HepG2 (cell line): Measurements from ENCODE around the gene PARK7. TPM values are rescaled to one million over a fixed set of nuclear protein-coding genes. Genes with fewer than 3 reads are reported as not detected.

Experiments used
- ATAC-seq: fragments of 200-7000 bp; cut with Tn5 transposase; 3 replicates; pipeline ENCODE4 v1.9.1; 2020; ENCODE audit warnings: mild to moderate bottlenecking, moderate library complexity
- BruUV-seq: library from RNA; stranded (reverse); fragments of 400-500 nt; replicated peaks from 2 replicates; lab custom pipeline; 2021; lab: Mats Ljungman, UMichigan
- CTCF ChIA-PET: fragments of 300-600 bp; formaldehyde crosslinking; extraction: SDS; loops from one replicate; lab custom pipeline; 2021; ENCODE audit warnings: low total read pairs, inconsistent platforms, low intra/inter-chr PET ratio; lab: Yijun Ruan, JAX
- POLR2A ChIA-PET: fragments of 350-600 bp; sonication (Branson Sonifier 250); formaldehyde crosslinking; loops from one replicate; lab custom pipeline; 2020; ENCODE audit warnings: antibody characterized with exemption, inconsistent platforms; lab: Yijun Ruan, JAX
- DNase-seq: peaks from one replicate; pipeline ENCODE4 v3.0.0-alpha.2; 2015; ENCODE audit warnings: low spot score
- FAIRE-seq: peaks from 3 replicates; lab custom pipeline; 2011; peaks lifted over from hg19 to GRCh38; lab: Jason Lieb, UNC
- H2AFZ ChIP-seq: one replicate; pipeline ENCODE4 v1.6.1; 2011; ENCODE audit warnings: low read length, inconsistent platforms
- H3K27ac ChIP-seq: fragments of 300-600 bp; 3 replicates; pipeline ENCODE4 v1.8.0; 2011; ENCODE audit warnings: mixed run types, mild to moderate bottlenecking, mixed read lengths, low read length, inconsistent platforms; ENCODE audit not compliant: insufficient read depth; ENCODE audit errors: extremely low read length
- H3K27me3 ChIP-seq, 2 experiments: fragments of 200-600 bp in 1 of 2; 2 replicates in 1 of 2; 3 replicates in 1 of 2; pipeline versions ENCODE4 v1.6.0 to v1.8.0; 2011; ENCODE audit warnings: low read length in 2 of 2, mild to moderate bottlenecking in 2 of 2, moderate library complexity in 2 of 2, inconsistent platforms in 1 of 2; ENCODE audit not compliant: insufficient read depth in 2 of 2, control insufficient read depth in 1 of 2
- H3K36me3 ChIP-seq, 2 experiments: fragments of 200-600 bp in 1 of 2; replicated peaks in 1 of 2; 2 replicates in 1 of 2; 3 replicates in 1 of 2; pipeline versions ENCODE4 v1.5.1 to v1.8.0; 2011; ENCODE audit warnings: low read length in 2 of 2, inconsistent platforms in 1 of 2; ENCODE audit not compliant: insufficient read depth in 2 of 2, control insufficient read depth in 1 of 2
- H3K4me1 ChIP-seq: 2 replicates; pipeline ENCODE4 v1.5.1; 2012; ENCODE audit warnings: low read length, inconsistent platforms; ENCODE audit not compliant: insufficient read depth
- H3K4me2 ChIP-seq: 2 replicates; pipeline ENCODE4 v1.6.0; 2011; ENCODE audit warnings: low read depth, low read length, inconsistent platforms
- H3K4me3 ChIP-seq, 3 experiments: fragments of 200-600 bp in 1 of 3; sonication (generic), shearing (Covaris generic) in 1 of 3; replicated peaks in 1 of 3; 2 replicates each; pipeline ENCODE4 v1.5.1; 2011 to 2016; ENCODE audit warnings: low read length in 3 of 3, inconsistent platforms in 2 of 3, low read depth in 2 of 3, mild to moderate bottlenecking in 2 of 3, control low read depth in 1 of 3, mixed read lengths in 1 of 3; ENCODE audit not compliant: insufficient read depth in 1 of 3
- H3K79me2 ChIP-seq: one replicate; pipeline ENCODE4 v1.6.1; 2011; ENCODE audit warnings: low read length, inconsistent platforms; ENCODE audit not compliant: insufficient read depth
- H3K9ac ChIP-seq: 2 replicates; pipeline ENCODE4 v1.6.0; 2011; ENCODE audit warnings: mild to moderate bottlenecking, low read depth, low read length, inconsistent platforms; ENCODE audit not compliant: insufficient read depth
- H3K9me3 ChIP-seq: 2 replicates; pipeline ENCODE4 v1.5.1; 2012; ENCODE audit warnings: mild to moderate bottlenecking, low read length
- H4K20me1 ChIP-seq: 2 replicates; pipeline ENCODE4 v1.6.0; 2011; ENCODE audit warnings: inconsistent platforms, mild to moderate bottlenecking, low read length, moderate library complexity; ENCODE audit not compliant: insufficient read depth
- ELF4 ChIP-seq: sonication (generic); formaldehyde crosslinking; IDR thresholded peaks from 2 replicates; pipeline ENCODE4 v1.5.0; 2020; ENCODE audit warnings: missing genetic modification reagents, mild to moderate bottlenecking, moderate library complexity, borderline replicate concordance
- GZF1 ChIP-seq: sonication (generic); formaldehyde crosslinking; IDR thresholded peaks from 2 replicates; pipeline ENCODE4 v1.5.1; 2020; ENCODE audit warnings: mild to moderate bottlenecking, missing genetic modification reagents
- HDAC6 ChIP-seq: fragments of 200-600 bp; sonication (generic); IDR thresholded peaks from 2 replicates; pipeline ENCODE4 v1.7.0; 2017; ENCODE audit warnings: mild to moderate bottlenecking, antibody characterized with exemption, low read length, low read depth
- KLF6 ChIP-seq: IDR thresholded peaks from 2 replicates; pipeline ENCODE4 v1.8.0; 2016; ENCODE audit warnings: missing biosample characterization, missing genetic modification reagents
- MAZ ChIP-seq, 2 experiments: sonication (generic) in 1 of 2; formaldehyde crosslinking in 1 of 2; IDR thresholded peaks; 2 replicates each; pipeline versions ENCODE4 v1.5.0 to v1.6.1; 2012 to 2020; ENCODE audit warnings: low read depth in 2 of 2, mild to moderate bottlenecking in 2 of 2, borderline replicate concordance in 1 of 2, improper control_type of control experiment in 1 of 2, low read length in 1 of 2, missing genetic modification reagents in 1 of 2, moderate library complexity in 1 of 2
- MBD4 ChIP-seq: IDR thresholded peaks from 2 replicates; pipeline ENCODE4 v1.6.1; 2012; ENCODE audit warnings: low read length, inconsistent platforms, borderline replicate concordance
- POLR2AphosphoS5 ChIP-seq: IDR thresholded peaks from 2 replicates; pipeline ENCODE4 v1.6.1; 2012; ENCODE audit warnings: low read depth, low read length
- PRDM10 ChIP-seq: sonication (generic); formaldehyde crosslinking; IDR thresholded peaks from 2 replicates; pipeline ENCODE4 v1.4.0; 2020; ENCODE audit warnings: low read depth, missing genetic modification reagents
- RBFOX2 ChIP-seq: fragments of 200-400 bp; formaldehyde crosslinking; IDR thresholded peaks from 2 replicates; pipeline ENCODE4 v1.6.1; 2017; ENCODE audit warnings: low read depth, mild to moderate bottlenecking, low read length
- RBM22 ChIP-seq: fragments of 200-400 bp; formaldehyde crosslinking; optimal IDR thresholded peaks from 2 replicates; pipeline ENCODE3; 2017; ENCODE audit warnings: mild to moderate bottlenecking, low read length, moderate library complexity
- SALL1 ChIP-seq: sonication (generic); formaldehyde crosslinking; IDR thresholded peaks from 2 replicates; pipeline ENCODE4 v1.8.0; 2022; ENCODE audit warnings: mild to moderate bottlenecking, missing genetic modification reagents
- SATB2 ChIP-seq: sonication (generic); formaldehyde crosslinking; IDR thresholded peaks from 2 replicates; pipeline ENCODE4 v1.5.0; 2020; ENCODE audit warnings: missing genetic modification reagents
- TERF1 ChIP-seq: sonication (generic); formaldehyde crosslinking; IDR thresholded peaks from 2 replicates; pipeline ENCODE4 v1.8.0; 2022; ENCODE audit warnings: mild to moderate bottlenecking, missing genetic modification reagents, moderate library complexity
- TFDP1 ChIP-seq: IDR thresholded peaks from 2 replicates; pipeline ENCODE4 v1.6.1; 2016; ENCODE audit warnings: missing compliant biosample characterization, missing genetic modification reagents, borderline replicate concordance
- ZNF446 ChIP-seq: sonication (generic); formaldehyde crosslinking; IDR thresholded peaks from 2 replicates; pipeline ENCODE4 v1.5.0; 2020; ENCODE audit warnings: mild to moderate bottlenecking, missing genetic modification reagents
- ZNF878 ChIP-seq: sonication (generic); formaldehyde crosslinking; IDR thresholded peaks from 2 replicates; pipeline ENCODE4 v1.8.1; 2023; ENCODE audit warnings: mild to moderate bottlenecking, missing genetic modification reagents, moderate library complexity
- WGBS: methylation state at CpG from one replicate; pipeline ENCODE4 v1.1.6; 2017; ENCODE audit warnings: low lambda C conversion rate; 5-methylcytosine and 5-hydroxymethylcytosine counted together
- in situ Hi-C: cut with HindIII; loops from 2 replicates; pipeline ENCODE4 v1.10.0; 2017; ENCODE audit warnings: low pct_unique_long_range_greater_than_20kb; ENCODE audit not compliant: extremely low pct_ligation_motif_present
- intact Hi-C: fragments of 100-400 bp; cut with micrococcal nuclease; formaldehyde crosslinking; loops from one replicate; pipeline ENCODE4 v1.10.0; 2022; ENCODE audit not compliant: unreplicated experiment
- polyA plus RNA-seq, 8 experiments: library from polyadenylated mRNA; depleted of rRNA in 3 of 8; stranded (reverse) in 7 of 8; unstranded in 1 of 8; fragments of >200 nt; fragmentation: Illumina TruSeq in 4 of 8; extraction: Trizol in 4 of 8; gene quantifications; 2 replicates each; pipeline versions ENCODE4 v1.2.1 to v1.2.3, GENCODE V29; 2011 to 2016; ENCODE audit warnings: low read depth in 4 of 8, missing spikeins in 1 of 8, mixed read lengths in 1 of 8; ENCODE audit not compliant: insufficient read depth in 1 of 8
- total RNA-seq, 5 experiments: library from RNA; depleted of rRNA; stranded (reverse); fragments of >200 nt; fragmentation: Illumina TruSeq; extraction: Trizol; gene quantifications; 2 replicates each; pipeline ENCODE4 v1.2.3, GENCODE V29; 2016; ENCODE audit warnings: low read depth in 1 of 5

The PARK7 gene
- total and polyA plus RNA-seq, 2 of the 13 experiments (the other 11 are each of a cell fraction or from before 2014, with no cell fraction given), result 212 to 296 TPM

- ATAC-seq (no peak), FAIRE-seq (no peak), DNase-seq (no peak)
- Histone ChIP-seq H3K9me3 (no peaks in the 10 kb centered on the region), H3K27ac (peak overlapping the region; percentile 28), H3K27me3 (no peaks in the 10 kb centered on the region), H3K4me1 (peaks cover 73% of the 10 kb centered on the region), H3K9ac (no peak overlapping the region), H2AFZ (no peak overlapping the region), H3K79me2 (peaks cover 65% of the 10 kb centered on the region), H3K4me3 (no peak overlapping the region), H3K4me2 (no peak overlapping the region), H4K20me1 (peaks cover 100% of the 10 kb centered on the region), H3K36me3 (peaks cover 29 to 49% of the 10 kb centered on the region in 2 experiments)
- intact Hi-C loops, result no loop called here
- POLR2A ChIA-PET, result interaction anchor here (1.1 to 6.9 kb wide), 11 partner anchors 8 to 301 kb away, joined by 3 to 99 read pairs (median 4); partner anchors contain the start of gene ERRFI1
- WGBS, result 87% methylated on average over 10 of the region's 10 CpGs
- CTCF ChIA-PET, result interaction anchor here (1.0 to 2.3 kb wide), 4 partner anchors 39 to 334 kb away, joined by 3 to 17 read pairs (median 8); no protein-coding TSS in a partner anchor
- in situ Hi-C loops, result loop anchor here (10.0 kb wide), 1 partner anchor 300 kb away; the partner anchor contains the start of gene SLC45A1
- no TSS peak for BruUV-seq
- TF ChIP-seq RBM22 (peak; percentile 94), POLR2AphosphoS5 (peak; percentile 28; the same call in 1 of the 2 replicates), RBFOX2 (peak; percentile 22; the same call in 1 of the 2 replicates), SALL1 (CRISPR knock-in tag) (peak; percentile 18; the same call in 1 of the 2 replicates), ELF4 (CRISPR knock-in tag) (no peak), ZNF878 (CRISPR knock-in tag) (0 out of 2 replicates have a peak, but pooled peaks have one; percentile 33), MAZ (IDR thresholded peaks at IDR 0.05; ENCODE audit: borderline replicate concordance, low read depth, low read length) (no peak), MAZ (CRISPR knock-in tag; IDR thresholded peaks at IDR 0.05; ENCODE audit: low read depth) (no peak), TFDP1 (CRISPR knock-in tag) (no peak), HDAC6 (no peak), TERF1 (CRISPR knock-in tag) (no peak), MBD4 (peak; percentile 52; the same call in 1 of the 2 replicates), GZF1 (CRISPR knock-in tag) (0 out of 2 replicates have a peak, but pooled peaks have one; percentile 30), SATB2 (CRISPR knock-in tag) (0 out of 2 replicates have a peak, but pooled peaks have one; percentile 37), ZNF446 (no peak), KLF6 (CRISPR knock-in tag) (no peak), PRDM10 (CRISPR knock-in tag) (no peak)
Observed at GRCh38 chr1:8014381-8014988, 53.0 kb downstream of the PARK7 start.
